Stimulated activated CD4-positive, alpha-beta T cell treated with anti-CD3 and anti-CD28 coated beads, TNF-alpha, amount 100 ng/mL, for 24 hours (primary cell): ENCODE measurements around the gene APOB.

Experiments
- DNase-seq, 3 experiments: peaks; one replicate each; pipeline ENCODE4 v3.0.0-alpha.2; 2020; ENCODE audit warnings: low read depth in 3 of 3

APOB gene

GRCh38 chr2:21043744-21044532 is at the start of gene APOB:
Gene APOB (minus strand): TSS chr2:21044073. CDS start chr2:21043945, 128 bp downstream.
- DNase-seq: no peak

- DNase-seq: no peak
These were observed 48.5 kb upstream of the APOB start for GRCh38 chr2:21092308-21092869.

GRCh38 chr2:21084401-21084800 is 40.5 kb upstream of the APOB start:
- no peak for DNase-seq

- no peak for DNase-seq
These were observed 39.6 kb upstream of the APOB start for GRCh38 chr2:21083482-21083881.

- DNase-seq: no peak
These were observed 34.4 kb upstream of the APOB start for GRCh38 chr2:21078296-21078695.

- no peak for DNase-seq
These were observed 28.8 kb upstream of the APOB start for GRCh38 chr2:21072477-21073242.

GRCh38 chr2:21070341-21071257 is 26.7 kb upstream of the APOB start:
- no peak for DNase-seq

GRCh38 chr2:21069746-21070340 is 26.0 kb upstream of the APOB start:
- no peak for DNase-seq

- DNase-seq: no peak
These were observed 24.1 kb upstream of the APOB start for GRCh38 chr2:21067859-21068537.

- DNase-seq: no peak
These were observed 23.3 kb upstream of the APOB start for GRCh38 chr2:21067125-21067524.

- no peak for DNase-seq
These were observed 16.2 kb upstream of the APOB start for GRCh38 chr2:21059885-21060610.

- no peak for DNase-seq
These were observed 13.2 kb upstream of the APOB start for GRCh38 chr2:21057097-21057496.

GRCh38 chr2:21055879-21056790 is 12.3 kb upstream of the APOB start:
- DNase-seq: no peak

- no peak for DNase-seq
These were observed 11.6 kb upstream of the APOB start for GRCh38 chr2:21055451-21055850.

GRCh38 chr2:21054011-21054410 is 10.1 kb upstream of the APOB start:
- no peak for DNase-seq

- DNase-seq: no peak
These were observed 8.2 kb upstream of the APOB start for GRCh38 chr2:21052044-21052443.

- DNase-seq: no peak
These were observed 6.3 kb upstream of the APOB start for GRCh38 chr2:21050164-21050563.

- no peak for DNase-seq
These were observed 3.5 kb upstream of the APOB start for GRCh38 chr2:21047141-21048009.
